ENCODE measurements around the gene CNTRL.

The CNTRL gene

DNA sequence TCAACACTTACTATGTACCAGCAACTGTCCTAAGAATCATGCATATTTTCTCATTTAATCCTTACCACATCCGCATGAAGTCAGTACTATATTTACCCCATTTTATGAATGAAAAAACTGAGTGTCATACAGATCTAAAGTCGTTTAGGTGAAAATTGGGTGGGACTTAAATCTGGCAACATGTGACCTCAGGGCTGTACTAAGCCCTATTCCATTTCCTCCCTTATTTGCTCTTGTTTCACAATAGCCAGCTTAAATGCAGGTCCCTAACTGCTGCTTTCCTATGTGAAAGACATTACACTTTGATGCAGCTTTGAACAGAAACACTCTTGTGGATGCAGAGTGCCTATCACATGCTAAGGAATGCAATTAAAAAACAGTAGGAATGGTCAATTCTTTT lies 129.4 kb downstream of the CNTRL start:
- DNase-seq, result no peak

DNA sequence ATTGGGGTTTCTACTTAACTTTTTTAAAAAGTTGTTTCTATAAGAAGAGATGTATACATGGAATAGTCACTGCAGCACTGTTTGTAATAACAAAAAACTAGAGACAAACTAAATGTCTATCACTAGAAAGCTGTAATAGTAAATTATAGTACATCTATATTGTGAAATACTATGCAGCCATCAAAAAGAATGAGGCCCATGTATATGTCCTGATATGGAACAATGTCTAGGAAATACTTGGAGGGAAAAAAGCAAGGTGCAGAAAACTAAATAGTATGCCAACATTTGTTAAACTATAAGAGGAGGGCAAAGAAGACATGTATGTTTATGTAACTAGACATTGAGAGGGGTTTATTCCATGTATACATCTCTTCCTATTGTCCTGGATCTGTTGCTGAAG lies 129.9 kb downstream of the CNTRL start:
- no peak for DNase-seq

DNA sequence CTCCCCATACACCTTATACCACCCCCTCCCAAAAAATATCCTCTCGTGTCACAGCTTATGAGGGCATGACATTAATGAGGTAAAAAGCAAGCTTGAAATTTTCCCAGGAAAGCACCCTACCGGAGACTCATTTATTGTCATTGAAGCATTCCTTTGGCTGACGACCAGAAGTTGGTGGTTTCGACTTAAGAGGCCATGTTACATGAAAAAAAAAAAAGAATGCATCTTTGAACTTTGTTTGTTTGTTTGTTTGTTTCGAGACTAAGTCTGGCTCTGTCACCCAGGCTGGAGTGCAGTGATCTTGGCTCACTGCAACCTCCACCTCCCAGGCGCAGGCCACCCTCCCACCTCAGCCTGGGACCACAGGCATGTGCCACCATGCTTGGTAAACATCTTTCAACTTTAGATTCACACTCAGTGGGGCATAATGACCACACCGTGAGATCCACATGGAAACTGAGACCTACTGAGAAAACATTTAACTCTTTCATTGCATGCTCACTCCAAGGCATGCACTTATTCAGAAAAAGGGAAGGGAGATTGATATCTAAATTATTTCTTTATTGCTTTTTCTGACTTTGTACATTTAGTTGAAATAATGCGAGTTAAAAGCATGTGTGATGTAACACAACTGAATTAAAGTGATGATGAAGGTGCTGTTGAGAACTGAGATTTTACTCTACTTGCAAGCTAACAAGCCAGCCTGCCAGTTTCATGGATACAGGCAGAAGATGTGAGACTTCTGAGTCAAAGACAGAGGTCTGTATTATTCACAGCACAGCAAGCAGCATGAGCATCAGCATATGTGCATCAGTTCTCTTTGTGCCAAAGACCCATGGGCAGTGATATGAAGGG lies 132.0 kb downstream of the CNTRL start:
- DNase-seq, result no peak

DNA sequence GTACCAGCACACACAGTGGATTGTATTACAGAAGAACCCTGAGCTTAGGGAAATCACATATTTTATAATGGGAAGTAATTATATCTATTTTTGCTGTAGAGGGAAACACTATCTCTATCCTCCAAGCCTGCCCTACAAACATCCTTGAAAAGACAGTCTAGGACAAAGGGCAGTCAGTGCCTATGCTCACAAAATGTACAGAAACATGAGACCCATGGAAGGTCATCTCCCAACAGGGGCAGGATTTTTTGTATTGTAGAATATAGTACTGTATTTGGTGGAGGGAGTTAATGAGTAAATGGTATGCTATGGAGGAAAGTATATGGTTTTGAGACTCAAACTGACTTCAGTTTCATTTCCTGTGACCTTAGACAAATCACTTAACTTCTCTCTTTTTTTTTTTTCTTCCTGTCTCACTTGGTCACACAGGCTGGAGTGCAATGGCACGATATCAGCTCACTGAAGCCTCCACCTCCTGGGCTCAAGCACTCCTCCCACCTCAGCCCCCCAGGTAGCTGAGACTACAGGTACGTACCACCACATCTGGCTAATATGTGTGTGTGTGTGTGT lies 132.7 kb downstream of the CNTRL start:
- DNase-seq, result no peak

DNA sequence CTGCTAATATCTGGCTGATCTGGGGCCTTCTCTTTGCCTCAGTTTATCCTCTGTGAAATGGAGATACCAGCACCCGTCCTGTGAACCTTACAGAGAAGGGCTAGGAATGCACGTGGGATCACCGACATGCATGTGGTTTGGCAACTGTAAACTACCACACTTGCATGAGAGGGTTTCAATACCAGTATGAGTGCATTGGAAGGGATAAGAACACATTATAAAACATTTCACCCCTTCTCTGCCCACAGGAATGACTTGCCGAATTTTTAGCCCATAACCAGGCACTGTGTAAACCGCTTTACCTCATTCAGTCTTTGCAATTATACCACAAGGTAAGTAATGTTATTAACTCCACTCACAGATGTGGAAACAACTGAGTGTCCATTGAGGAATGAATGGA lies 135.8 kb downstream of the CNTRL start:
- no peak for DNase-seq

DNA sequence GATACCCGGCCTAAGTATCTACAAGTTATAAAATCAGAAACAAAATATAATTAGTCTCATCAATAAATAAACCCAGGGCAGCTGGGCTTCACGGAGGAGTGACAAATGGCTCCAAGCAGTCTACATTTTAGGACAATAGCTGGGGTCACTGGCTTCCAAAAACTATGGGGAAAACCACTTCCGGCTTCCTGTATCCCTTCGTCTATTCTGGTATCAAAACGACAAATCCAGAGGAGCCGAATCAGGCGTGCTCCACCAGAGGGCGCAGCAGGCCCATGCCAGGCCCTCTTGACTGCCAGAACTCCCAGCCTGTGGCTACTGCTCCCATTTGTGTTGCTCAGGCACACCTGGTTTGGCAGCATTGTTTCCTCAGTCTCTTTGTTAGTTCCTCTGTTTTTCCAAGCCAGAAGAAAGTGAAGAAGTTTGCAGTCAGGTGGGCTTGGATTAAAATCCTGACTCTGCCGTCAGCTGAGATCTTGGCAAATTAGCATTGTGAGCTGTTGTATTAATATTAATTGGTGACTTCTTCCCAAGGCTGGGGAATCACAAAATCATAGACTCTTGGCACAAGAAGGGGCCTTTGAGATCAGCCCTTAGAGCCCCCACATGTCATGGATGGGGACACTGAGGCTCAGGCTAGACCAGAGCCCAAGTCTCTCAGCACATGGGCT lies 138.5 kb downstream of the CNTRL start:
- peak; percentile 83 for DNase-seq

DNA sequence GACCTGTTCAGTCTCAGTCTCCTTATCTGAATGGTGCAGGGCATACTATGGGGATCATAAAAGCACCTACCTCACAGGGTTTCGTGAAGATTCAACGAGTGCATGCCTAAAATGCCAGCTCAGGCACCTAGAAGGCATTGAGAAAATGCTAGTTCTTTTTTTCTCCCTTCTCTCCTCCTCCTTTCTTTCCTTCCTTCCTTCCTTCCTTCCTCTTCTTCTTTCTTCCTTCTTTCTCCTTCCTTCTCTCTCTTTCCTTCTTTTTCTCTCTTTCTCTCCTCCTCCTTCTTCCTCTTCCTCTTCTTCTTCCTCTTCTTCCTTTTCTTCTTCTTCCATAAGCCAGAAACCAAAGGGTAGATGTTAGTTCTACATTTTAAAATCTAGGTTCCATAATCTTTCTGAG lies 139.2 kb downstream of the CNTRL start:
- DNase-seq, result no peak

DNA sequence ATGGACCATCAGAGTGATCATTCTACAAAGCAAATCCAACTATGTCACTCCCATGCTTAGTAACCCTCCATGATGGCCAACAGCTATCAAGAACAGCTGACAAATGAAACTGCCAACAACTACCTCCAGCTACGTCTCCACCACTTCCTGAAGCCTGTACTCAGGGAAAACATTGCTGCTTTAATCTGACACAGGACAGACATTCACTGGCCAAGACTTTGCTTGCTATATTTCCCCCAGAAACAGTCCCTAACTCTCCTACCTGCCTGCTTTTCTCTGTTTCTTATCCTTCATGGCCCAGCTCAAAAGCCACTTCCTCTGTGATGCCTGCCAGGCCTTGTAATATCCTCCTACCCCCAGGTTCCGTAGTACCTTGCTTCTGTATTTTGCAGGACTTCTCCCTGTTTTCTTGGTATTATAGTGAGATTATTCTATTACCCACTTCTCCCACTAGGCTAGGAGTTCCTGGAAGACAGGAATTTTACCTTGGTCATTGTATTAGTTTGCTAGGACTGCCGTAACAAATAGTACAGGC lies 141.6 kb downstream of the CNTRL start:
- no peak for DNase-seq

DNA sequence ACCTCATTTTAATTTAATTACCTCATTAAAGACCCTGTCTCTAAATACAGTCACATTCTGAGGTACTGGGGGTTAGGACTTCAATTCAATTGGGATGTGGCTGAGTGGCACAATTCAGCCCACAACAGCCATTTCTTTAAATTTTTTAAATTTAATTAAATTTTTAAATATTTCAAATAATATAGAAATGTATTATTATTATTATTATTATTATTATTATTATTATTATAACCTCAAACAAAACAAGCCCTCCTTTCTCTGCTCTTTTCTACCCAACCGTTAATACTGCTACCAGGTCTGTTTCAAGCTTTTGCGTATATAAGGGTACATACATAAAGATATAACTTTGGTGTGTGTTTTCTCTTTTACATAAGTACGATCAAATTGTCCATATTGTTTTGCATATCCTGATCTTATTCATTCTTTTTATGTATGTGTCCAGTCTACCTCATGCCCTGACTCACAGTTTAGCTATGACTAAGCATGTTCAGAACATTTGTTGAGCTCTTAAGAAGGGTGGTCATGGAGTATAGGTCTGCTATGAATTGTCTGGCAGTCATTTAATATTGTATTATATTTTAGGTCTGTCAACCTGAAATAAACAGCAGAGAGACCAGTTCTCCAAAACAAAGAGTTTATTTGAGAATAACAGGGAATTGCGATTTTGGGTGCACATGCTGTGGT lies 143.0 kb downstream of the CNTRL start:
- DNase-seq, result no peak

DNA sequence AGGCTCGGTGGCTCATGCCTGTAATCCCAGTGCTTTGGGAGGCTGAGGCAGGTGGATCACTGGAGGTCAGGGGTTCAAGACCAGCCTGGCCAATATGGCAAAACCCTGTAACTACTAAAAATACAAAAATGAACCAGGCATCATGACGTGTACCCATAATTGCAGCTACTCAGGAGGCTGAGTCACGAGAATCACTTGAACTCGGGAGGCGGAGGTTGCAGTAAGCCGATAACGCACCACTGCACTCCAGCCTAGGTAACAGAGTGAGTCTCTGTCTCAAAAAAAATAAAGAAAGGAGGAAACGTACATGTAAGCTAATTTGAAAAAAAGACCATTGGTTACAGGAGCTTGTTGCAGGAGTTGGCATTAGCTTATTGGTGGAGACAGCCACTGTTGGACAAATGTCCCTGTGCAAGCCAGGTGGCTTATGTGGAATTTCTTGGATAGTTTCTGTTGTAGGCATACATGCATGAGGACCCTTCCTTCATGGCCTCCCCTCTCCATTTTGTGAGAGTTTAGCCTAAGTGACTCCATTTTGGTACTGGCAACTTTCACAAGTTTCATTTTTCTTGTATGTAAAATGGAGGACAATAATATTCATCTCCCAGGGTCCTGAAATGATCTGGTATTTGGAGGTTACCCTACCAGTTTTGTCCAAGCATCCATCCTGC lies 143.7 kb downstream of the CNTRL start:
- no peak for DNase-seq

DNA sequence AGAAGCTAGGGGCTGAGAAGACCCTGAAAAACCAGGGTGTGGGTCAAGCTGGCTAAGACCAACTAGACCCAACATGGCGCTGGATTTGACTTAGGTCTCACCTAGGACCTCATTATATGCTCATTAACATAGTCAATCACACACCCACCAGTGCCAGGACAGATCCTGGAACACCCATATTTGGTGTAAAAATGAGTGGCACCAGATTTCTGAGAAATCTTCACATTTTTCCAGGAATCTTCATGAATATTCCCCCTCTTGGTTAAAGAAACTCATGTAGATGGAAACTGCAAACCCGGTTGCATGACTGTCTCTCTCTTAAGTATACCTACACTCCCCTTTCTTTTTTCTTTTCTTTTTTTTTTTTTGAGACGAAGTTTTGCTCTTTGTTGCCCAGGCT lies 144.8 kb downstream of the CNTRL start:
- no peak for DNase-seq

DNA sequence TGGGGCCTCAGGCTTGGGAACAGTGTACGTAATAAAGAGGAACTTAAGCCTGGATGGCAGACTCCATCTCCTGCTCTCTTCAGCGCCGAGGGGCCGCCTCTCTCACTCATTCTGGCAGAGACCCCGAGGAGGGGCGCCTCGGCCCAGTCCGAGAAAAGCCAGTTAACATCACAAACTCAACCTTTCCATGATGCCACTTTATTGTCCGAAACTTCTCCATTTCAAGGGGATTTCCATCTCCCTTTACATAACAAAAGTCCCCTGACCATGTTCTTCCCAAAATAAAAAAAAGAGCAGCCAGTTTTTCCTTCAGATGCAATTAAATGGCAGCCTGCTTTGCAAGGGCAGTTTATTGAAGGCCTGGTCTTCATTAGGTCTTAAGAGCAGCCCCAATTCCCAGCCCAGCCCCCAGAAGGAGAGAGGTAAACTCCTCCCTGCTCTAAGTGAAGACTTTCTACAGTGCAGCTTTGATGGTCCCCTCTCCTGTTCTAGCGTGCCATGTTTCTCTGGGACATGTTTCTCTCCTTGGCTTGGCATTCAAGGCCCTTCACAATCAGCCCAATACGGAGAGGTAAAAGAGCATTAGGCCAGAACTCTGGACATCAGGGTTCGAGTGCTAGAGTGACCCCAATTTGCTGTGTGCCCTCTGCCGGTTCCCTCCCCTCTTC lies 146.4 kb downstream of the CNTRL start:
- DNase-seq, result no peak

DNA sequence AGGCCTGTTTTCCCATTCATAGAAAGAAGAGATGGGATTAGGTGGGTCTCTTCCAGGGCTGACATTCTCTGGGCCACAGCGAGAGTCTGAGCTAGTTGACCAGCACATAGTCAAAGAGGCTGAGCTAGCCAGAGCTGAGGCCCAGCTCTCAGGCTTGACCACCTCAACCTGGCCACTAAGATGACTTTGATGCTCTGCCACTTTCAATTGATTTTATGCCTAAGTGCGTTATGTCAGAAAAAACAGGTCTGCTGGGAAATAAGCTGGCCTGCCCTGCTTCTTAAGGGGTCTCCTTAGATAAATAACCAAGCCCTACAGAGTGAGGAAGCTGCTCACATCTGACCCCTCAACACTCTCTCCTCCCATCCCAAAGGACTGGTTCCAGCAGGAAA lies 146.9 kb downstream of the CNTRL start:
- no peak for DNase-seq

DNA sequence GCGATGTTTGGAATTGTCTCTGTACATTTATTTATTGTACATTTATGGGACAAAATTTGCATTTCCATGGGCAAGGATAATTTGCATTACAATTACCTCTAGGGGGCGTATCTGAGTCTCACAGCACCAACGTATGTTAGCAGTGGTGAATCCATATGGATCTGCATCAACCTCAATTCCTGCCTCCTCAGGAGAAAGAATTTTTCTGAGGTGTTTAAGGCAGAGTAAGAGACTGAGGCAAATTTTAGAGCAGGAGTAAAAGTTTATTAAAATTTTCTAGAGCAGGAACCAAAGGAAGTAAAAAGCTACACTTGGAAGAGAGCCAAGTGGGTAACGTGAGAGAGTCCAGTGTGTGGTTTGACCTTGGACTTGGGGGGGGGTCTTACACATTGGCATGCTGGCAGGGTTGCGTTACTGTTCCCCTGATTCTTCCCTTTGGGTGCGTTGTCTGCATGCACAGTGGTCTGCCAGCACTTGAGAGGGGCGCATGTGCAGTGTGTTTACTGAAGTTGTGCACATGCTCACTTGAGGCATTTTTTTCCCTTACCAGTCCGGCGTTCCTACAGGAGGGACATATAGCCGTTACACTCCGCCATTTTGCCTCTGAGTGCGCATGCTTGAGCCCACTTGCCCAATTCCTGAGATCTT lies 147.9 kb downstream of the CNTRL start:
- peak; percentile 71 for DNase-seq

DNA sequence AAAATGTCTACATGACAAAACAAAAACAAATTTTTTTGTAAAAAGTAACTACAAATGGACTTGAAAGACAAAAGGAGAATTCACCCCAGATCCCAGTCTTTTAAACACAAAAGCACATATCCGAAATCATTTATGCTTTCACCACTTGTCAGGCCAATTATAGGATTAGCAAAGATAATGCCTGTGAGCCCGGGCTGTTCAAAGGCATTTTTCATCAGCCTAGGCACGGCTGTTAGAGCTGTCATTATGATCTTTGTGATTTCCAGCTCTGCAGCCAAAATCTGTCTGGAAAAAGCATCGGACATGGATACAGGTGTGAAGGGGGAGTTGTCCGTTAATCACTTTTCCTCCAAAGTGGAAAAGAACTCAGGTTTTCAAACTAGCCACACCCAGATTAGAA lies 150.5 kb downstream of the CNTRL start:
- no peak for DNase-seq

DNA sequence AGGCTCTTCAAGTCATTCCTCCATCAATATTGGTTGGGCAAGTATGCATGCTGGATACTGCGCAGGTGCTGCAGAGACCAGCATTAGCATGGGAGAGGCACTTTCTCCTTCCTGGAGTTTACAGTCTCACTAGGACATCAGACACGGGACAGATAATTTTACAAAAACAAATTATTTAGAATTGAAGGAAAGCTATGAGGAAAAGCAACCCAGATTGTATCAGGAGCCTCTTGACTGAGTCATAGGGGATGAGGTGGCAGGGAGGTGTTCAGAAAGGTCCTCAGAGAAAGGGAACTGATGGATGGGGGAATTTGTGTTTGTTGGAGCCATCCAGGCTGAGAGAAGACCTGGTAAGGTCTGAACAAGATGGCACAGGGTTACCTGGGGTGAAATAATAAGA lies 151.4 kb downstream of the CNTRL start:
- no peak for DNase-seq

Data from NCI-H2029 (cell line).